HG03060 (cell line): Measurements from ENCODE around the gene ZNG1F.
"Not testable (repeated sequence)": the region's sequence is repeated elsewhere in the genome, so short reads cannot be mapped to it uniquely, and the experiment has no call there.

ENCODE experiments used
- ATAC-seq: cut with Tn5 transposase; IDR thresholded peaks from one replicate; pipeline ENCODE4 v1.9.1; 2021; ENCODE audit warnings: low read depth, moderate number of reproducible peaks; ENCODE audit not compliant: unreplicated experiment

ZNG1F gene

DNA sequence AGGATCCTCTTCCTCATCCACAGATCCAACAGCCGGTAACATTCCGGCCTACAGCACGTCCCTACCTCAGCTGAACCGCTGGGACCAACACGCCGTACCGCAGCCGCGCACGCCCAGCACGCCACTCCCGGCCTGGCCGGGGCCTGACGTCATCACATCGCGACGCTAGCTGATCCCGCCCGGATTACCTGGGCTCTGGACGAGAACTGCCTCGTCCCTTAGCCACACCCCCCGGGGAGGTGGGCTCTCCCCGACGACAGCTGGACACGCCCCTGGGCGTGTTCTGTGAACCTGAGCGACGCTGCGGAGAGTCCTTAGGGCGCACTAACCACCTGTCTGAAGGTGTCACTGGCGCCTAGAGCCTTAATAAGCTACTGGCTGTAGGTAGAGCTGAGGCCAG lies at the start of gene ZNG1F:
ZNG1F (minus strand) TSS at position 101 of the 400 bp plus-strand sequence; CDS start at position 42, 59 bp downstream.
- not testable (repeated sequence) for ATAC-seq

GRCh38 chr9:41237110-41237749 lies 48.1 kb upstream of the ZNG1F start:
- ATAC-seq: not testable (repeated sequence)

GRCh38 chr9:41236486-41237109 lies 47.5 kb upstream of the ZNG1F start:
- not testable (repeated sequence) for ATAC-seq

DNA sequence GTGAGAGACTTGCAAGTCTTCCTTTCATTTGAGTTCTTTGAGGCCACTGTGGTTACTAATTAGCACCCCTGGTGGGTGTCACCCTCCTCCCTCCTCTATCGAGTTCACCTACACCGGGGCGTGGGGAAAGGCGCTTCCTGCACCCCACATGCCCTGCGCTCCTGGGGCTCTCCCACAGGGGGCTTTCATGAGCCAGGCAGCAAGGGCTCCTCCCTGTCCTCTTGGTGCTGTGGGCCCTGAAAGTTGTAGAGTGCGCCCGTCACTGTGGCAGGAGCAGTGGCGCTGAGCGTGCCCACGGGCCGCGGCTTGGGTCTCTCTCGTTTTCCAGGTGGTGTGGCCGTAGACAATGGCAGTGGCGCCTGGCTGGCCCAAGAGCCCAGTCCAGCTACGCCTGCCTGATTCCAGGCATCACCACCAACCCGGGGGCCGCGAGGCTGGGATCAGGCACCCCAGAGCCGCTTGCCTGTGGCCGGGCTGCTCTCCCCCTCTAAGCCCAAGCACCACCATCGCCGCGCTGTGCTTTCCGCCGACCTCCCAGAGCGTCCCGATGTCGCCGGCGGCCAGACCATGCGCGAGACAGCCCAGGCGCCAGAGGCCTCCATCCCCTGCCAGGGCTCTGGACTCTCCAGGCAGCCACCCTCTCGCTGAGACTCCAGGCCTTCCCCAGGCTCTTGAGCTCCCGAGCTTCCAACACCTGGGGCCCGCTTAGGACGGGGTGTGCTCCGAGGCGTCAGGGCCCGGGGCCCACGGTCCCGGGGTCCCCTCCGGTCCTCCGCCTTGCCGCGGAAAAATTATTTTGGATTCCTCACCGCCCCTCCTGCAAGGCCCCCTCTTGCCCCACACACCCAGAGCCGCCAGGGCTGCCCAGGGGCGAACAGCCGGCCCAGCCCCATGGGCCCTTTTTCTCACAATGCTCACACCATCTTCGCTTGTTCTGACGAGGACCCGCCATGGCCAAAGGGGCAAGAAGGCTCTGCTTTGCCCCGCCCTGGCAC lies 46.0 kb upstream of the ZNG1F start:
- peak; percentile 100 for ATAC-seq

GRCh38 chr9:41234221-41234620 lies 45.1 kb upstream of the ZNG1F start:
- ATAC-seq: not testable (repeated sequence)

GRCh38 chr9:41232326-41232725 lies 43.2 kb upstream of the ZNG1F start:
- not testable (repeated sequence) for ATAC-seq

DNA sequence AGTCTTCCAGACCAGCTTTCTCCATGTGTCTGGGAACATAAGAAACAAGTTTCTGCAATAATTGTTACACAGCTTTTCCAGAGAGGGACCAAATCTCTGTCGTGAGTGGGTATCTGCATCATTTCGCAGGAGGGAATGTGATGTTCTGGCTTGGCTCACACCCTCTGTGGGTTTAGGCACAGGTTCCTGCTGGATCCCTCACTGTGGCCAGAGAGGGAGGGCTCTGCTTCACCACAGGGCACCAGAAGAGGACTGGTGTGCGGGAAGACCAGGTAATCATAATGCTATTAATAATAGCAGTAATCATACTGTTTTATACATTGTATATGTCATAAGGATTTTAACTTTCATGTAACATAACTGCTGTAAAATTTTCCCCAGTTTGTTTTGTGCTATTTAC lies 41.3 kb upstream of the ZNG1F start:
- not testable (repeated sequence) for ATAC-seq

- no peak for ATAC-seq
Measured at GRCh38 chr9:41229408-41230401, 40.6 kb upstream of the ZNG1F start.

DNA sequence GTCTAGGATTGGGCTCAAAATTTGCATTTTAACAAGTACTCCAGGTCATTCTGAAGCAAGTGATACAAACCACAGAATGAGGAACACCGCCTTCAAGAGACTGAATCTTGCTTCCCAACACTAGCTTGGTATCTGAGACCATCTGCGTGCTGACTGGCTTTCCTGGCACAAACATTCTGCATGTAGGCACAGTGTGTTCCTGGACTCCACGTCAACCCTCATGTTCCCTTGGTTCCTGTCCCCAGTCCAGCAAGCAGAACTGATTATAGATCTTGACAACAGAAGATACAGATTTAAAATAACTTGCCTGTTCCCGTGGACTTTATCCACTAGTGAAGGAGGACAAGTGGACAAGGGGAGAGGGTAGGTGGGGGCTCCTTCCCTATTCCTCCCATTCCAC lies 30.7 kb upstream of the ZNG1F start:
- ATAC-seq: not testable (repeated sequence)

- ATAC-seq: not testable (repeated sequence)
Measured at GRCh38 chr9:41188439-41188838, 678 bp downstream of the ZNG1F start.

DNA sequence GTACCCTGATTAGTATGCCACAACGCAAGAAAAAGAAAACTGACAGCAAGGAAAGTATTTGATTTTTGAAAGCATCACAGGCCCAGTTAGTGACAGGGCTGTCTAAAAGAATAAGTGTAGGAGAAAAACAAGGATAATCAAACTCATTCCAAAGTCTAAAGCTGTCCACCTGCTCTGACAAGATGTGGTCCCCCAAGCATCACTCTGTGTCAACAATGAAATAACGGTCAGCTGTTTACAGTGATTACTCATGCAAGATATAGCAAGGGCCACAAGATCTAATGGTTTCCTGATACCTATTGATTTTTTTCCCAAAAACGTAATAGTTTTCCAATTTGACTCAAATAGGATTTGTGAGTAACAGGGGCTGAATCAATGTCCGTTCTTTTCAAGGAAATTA lies 14.1 kb downstream of the ZNG1F start:
- not testable (repeated sequence) for ATAC-seq

GRCh38 chr9:41150116-41150515 lies 39.0 kb downstream of the ZNG1F start:
- ATAC-seq: not testable (repeated sequence)

DNA sequence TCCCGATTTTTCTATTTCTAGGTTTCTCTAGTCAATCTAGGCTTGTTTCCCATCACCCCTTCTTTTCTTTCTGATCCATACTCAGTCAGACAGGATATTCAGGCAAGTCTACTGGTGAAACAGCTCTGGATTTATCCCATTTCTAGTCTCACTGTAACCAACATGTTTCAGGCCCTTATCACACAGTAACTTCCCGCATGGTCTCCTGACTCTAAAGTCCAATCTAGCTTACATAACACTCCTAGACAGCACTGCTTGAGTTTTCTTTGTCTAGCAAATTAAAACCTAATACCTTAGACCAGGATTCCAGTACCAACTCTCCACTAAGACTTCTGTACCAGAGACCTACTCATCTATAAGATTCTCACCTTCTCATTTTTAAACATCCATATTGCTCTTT lies 47.2 kb downstream of the ZNG1F start:
- not testable (repeated sequence) for ATAC-seq

DNA sequence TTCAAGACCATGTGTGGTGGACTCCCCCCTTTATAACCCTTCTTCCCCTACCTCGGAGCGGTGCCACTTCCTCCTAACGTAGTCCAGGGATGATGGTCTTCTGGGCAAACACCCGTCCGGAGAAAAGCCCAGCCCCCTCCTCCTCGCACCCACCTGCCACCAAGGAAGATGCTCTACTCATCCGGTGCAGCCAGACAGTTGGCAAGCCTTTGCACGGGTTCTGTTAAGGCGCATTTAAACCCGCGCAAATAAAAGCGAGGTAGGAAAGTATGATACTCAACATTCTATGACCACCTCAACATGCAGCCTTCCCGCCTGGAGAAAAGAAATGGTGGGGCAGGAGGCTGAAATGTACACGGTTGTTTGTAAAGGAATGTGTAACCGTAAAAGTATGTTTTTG lies 60.5 kb downstream of the ZNG1F start, which contains the start of gene FOXD4L6:
FOXD4L6 (minus strand) TSS at position 101 of the 400 bp plus-strand sequence. CDS start 298 bp downstream, outside the sequence.
- not testable (repeated sequence) for ATAC-seq

GRCh38 chr9:41126746-41127446 lies 62.2 kb downstream of the ZNG1F start:
- not testable (repeated sequence) for ATAC-seq

DNA sequence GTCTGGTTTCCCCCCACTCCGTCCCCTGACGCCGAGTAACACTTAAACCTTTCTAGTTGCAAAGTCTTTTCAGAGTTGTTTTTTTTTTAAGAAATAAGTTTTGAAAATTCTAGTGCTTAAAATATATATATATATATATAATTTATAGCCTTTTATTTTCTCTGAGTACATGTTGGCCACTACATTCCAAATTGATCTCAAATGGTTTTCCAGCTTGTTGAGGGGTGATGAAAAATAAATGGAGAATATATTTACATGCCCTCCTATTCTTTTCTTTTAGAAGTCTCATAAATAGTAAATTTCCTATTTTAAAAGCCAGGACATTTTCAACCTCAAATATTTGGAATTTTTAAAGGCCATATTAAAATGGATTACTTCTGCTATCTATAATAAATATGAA lies 63.2 kb downstream of the ZNG1F start:
- not testable (repeated sequence) for ATAC-seq

DNA sequence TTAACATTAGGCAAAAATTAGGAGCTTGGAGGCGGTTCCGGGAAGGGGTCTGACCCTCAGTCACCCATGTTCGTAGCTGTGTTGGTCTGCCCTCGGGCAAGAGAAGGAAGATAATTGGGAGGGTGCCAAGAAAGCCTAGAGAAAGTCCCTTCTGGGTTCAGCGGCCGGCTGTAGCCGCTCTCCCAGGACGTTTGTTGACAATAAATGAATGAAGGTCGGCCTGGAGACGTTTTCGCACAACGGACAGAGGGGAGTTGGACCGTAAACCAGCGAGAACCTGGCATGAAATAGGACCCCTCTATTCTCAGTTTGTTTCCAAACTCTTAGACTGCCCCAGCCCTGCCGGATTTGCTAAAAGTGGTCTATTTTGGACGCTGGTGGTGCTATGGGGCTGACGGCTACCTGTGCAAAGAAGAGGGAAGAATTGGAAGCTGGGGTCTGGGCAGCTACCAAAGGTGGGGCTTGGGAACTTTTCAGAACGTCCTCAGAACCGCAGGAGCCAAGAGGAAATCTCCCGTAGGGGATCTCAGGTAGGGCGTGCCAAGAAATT lies 63.9 kb downstream of the ZNG1F start:
- ATAC-seq: not testable (repeated sequence)

DNA sequence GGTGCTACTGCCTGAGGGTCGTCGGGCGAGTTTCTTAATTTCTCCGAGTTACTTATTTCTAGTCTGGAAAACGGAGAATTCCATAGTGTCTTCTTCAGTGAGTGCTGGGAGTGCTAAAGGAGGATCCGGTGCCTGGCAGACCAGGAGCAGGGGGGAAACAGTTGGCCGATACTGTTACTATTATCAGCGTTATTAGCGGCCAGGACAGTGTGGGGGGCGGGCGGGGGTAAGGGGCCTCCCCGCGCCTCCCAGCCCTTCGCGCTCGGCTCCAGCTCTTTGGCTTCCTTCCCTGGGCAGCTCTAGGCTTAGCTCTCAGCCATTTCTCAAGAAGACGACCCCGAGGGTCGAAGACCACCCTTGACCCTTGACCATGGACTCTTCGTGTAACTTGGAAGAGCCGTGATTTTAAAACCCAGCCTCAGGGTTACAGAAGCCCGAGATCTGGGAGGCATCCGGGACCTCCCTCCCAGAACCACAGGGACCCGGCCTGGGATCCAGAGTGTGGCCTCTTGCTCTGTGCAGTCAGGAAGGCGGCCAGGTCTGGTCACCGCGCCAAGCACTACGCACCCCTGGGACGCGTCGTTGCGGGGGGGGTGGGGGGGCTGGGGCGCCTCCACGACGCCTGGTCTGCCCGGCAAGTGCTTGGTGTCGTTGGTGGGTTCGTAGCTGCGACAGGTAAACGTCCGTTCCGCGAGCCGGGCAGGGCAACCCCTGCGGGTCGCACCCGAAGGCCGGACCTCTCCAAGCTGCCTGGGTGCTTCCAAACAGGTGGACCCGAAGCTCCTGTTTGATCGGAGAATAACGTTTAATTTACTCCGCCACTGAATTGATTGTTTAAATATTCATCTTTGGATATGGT lies 64.6 kb downstream of the ZNG1F start:
- ATAC-seq: not testable (repeated sequence)
